Astrocyte of the cerebellum (primary cell): Measurements from ENCODE around the gene C9orf50.

ENCODE experiments used
- DNase-seq: peaks from one replicate; pipeline ENCODE4 v3.0.0-alpha.2; 2011; ENCODE audit warnings: low read depth
- H3K4me3 ChIP-seq: 2 replicates; pipeline ENCODE4 v1.5.1; 2011; ENCODE audit warnings: mild to moderate bottlenecking, low read depth, low read length, moderate library complexity
- in situ Hi-C: cut with HindIII; loops from 2 replicates; pipeline ENCODE4 v1.10.0; 2017; ENCODE audit warnings: low sequenced_read_pairs
- TF ChIP-seq, protein P1 (sequence below): IDR thresholded peaks from 2 replicates; pipeline ENCODE4 v1.5.1; 2012; ENCODE audit warnings: low read length, low read depth, moderate library complexity, mild to moderate bottlenecking; ENCODE audit errors: missing control alignments

C9orf50 gene

DNA sequence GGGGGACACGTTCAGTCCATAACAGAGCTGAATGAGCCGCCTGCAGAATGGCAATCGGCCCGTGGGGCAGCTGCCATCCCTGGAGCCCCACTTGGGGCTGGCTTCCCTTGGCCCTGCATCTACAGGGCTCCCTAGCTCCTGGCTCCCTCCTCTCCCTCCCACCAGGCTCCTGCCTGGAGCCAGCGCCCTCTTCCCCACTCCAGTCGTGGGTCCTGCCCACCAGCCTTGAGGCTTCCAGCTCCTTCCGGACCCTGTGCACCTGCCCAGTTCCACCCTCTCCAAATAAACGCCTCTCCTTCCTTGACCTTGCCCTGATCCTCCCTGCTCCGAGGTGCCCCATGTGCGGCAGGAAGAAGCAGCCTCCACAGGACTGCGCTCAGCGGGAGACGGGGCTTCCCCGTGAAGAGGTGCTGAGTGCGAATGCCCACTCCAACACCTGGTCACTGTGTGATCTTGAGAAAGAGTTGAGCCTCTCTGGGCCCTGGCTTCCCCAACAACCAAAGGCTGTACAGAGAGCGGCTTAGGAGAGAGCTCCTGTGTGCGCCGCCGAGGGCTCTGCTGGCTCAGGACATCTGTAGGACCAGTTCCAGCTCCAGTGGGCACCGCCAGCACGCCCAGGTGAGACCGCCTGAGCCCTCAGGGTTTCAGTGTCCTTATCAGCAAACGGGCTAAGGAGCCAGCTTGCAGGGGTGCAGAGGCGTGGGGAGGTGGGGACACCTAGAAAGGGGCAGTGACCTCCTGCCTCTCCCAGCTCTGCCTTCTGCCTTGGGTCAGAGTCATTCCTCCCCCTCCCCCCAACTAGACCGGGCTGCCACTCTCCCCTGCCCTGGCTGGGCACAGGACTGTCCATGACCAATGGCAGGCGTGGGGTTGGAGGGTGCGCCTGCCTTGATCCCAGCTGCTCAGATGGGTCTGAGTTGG lies 12.1 kb downstream of the C9orf50 start:
- DNase-seq, result no peak
- in situ Hi-C loops, result no loop called here
- no peak overlapping the region for H3K4me3 ChIP-seq
- TF ChIP-seq, protein P1, sequence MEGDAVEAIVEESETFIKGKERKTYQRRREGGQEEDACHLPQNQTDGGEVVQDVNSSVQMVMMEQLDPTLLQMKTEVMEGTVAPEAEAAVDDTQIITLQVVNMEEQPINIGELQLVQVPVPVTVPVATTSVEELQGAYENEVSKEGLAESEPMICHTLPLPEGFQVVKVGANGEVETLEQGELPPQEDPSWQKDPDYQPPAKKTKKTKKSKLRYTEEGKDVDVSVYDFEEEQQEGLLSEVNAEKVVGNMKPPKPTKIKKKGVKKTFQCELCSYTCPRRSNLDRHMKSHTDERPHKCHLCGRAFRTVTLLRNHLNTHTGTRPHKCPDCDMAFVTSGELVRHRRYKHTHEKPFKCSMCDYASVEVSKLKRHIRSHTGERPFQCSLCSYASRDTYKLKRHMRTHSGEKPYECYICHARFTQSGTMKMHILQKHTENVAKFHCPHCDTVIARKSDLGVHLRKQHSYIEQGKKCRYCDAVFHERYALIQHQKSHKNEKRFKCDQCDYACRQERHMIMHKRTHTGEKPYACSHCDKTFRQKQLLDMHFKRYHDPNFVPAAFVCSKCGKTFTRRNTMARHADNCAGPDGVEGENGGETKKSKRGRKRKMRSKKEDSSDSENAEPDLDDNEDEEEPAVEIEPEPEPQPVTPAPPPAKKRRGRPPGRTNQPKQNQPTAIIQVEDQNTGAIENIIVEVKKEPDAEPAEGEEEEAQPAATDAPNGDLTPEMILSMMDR, result no peak

DNA sequence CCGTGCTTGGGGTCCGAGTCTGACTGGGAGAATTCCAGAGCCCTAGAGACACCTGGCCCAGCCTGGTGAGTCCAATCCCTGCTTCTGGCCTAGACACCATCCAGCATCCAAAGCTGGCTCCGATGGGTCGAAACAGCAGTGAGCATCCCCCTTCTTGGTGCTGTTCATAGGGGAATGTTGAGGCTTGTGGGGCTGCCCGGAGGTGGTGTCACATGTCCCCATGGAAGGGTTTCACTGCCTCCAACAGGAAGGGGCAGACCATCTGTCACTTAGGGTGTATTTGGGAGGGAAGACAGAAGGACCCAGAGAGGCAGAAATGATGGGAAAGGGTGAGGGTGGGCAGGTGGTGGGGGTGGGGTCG lies 13.9 kb downstream of the C9orf50 start:
- DNase-seq, result no peak
- in situ Hi-C loops, result no loop called here
- TF ChIP-seq, protein P1, result no peak
- no peak overlapping the region for H3K4me3 ChIP-seq

DNA sequence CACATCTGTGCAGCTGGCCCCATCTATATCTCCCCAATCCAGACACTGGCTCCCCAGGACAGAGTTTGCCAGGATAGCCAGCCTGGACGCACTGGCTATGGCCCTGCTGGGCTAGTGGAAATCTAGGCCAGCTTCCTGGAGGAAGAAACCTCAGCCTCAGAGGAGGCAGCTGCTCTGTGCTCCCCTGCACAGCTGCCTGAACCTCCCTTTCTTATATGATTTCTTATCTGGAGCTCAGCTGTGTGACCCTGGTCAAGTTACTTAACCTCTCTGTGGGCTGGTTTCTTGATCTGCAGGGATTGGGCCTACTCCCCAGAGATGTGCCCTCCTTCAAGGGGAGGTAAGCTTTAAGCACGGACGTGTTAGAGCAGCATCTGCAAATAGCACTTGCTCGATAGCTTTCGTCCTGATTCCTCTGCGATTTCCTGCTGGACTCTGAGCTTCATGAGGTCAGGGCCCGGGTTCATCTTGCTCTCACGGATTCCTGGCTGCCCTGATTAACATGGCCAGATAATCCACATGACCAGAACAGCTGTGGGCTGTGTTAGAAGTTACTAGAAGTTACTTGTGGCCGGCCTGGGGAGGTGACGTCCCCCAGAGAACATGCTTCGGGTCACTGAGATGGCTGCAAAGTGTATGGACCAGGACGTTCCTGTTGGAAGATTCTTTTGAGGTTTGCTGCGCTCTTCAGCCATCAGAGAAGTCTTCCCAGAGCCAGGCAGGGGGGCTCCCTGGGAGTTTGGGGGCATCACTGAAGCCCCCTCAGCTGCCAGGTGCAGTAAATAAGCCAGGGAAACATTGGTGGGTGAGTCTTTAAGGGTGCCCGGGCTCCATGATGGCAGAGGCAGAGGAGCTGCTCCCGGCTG lies 14.5 kb downstream of the C9orf50 start:
- TF ChIP-seq, protein P1, result no peak
- in situ Hi-C loops, result no loop called here
- no peak for DNase-seq

DNA sequence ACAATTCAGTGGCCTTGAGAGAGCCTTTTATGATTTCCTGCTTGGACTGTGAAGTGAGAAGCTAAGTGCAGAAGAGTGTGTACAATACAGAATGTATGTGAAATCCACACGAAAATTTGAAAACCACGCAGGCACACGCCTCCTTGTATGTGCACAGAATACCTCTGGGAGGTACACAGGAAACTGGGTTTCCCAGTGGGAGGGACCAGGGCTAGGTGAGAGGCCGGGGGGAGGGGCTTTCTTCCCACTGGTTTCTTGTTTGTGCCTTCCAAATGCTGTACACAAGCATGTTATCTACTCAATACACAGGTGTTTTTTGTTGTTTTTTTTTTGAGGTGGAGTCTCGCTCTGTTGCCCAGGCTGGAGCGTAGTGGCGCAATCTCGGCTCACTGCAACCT lies 16.1 kb downstream of the C9orf50 start:
- in situ Hi-C loops, result no loop called here
- no peak overlapping the region for H3K4me3 ChIP-seq
- TF ChIP-seq, protein P1, result no peak
- no peak for DNase-seq

More for the DNA sequence above, 14.5 kb downstream of the C9orf50 start:
- no peak overlapping the region for H3K4me3 ChIP-seq

DNA sequence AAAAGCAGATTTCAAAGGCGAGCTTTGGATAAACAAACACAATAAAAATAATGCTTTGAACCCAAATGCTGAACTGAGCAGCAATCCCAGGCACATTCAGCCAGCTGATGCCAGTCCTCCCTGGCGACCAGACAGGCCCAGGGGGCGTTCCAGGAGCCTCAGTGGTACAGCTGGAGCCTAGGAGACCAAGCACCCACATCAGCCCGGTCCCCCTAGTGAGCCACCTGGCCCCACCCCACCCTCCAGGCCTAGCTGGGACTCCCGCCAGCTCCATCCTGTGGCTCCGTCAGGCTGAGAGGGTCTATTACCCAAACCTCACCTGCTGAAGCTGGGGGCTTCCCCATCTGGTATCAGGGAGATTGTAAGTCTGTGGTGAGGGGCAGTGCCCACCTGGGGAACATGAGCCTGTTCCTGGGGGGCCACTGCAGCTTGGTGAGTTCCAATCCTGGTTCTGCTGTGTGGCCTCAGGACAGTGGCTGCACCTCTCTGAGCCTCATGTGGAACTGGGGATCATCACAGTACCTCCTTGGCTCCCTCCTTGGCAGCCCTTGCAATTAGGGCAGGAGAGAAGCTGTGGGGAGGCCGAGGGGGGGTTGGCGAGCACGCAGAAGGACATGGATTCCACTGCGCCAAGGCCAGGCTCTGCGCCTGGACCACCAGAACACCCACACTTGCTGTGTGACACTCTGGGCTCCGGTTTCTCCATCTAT lies 16.7 kb downstream of the C9orf50 start:
- TF ChIP-seq, protein P1, result no peak
- no peak overlapping the region for H3K4me3 ChIP-seq
- in situ Hi-C loops, result no loop called here
- DNase-seq, result no peak

DNA sequence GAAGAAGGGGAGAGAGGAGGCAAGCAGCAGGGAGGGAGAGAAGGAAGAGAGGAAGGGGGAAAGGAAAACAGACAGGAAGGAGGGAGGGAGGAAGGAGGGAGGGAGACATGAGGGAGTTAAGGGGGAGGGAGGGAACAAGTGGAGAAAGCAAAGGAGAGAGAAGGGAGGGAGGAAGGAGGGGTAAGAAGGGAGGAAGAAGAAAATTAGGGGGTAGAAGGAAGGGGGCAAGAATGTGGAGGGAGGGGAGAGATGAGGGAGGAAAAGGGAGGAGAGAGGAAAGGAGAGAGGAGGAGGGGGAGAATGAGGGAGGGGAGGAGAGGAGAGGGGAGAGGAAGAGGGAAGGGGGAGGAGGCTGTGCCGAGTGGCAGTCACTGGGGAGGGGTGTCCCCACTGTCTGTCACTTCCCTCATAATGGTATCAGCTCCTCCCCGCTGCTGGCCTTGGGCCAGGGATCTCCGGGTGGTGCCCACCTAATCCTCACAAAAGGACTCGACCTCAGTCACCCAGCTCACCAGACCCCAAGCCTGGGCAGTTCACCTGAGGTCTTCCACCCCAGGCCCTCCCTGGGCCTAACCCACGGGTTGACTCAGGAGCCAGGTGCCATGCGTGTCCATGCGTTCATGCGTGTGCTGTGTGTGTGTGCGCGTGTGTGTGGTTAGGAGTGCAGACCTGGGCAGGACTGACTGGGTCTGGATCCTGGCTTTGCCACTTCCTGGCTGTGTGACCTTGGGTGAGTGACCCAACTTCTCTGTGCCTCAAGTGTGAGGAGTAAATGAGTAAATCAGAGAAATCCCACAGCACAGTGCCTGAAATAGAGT lies 18.1 kb downstream of the C9orf50 start:
- no peak for DNase-seq
- in situ Hi-C loops, result no loop called here
- TF ChIP-seq, protein P1, result no peak
- no peak overlapping the region for H3K4me3 ChIP-seq
